HCT116 (cell line): Measurements from ENCODE around the gene PTGS1. TPM values are rescaled to one million over a fixed set of nuclear protein-coding genes. Genes with fewer than 3 reads are reported as not detected.

Experiments used
- ATAC-seq: fragments of 200-7000 bp; cut with Tn5 transposase; 2 replicates; pipeline ENCODE4 v1.9.1; 2020; ENCODE audit warnings: mild to moderate bottlenecking, moderate library complexity
- BruUV-seq: library from RNA; stranded (reverse); fragments of 400-500 nt; replicated peaks from 2 replicates; lab custom pipeline; 2021; lab: Mats Ljungman, UMichigan
- CTCF ChIA-PET: fragments of 300-600 bp; sonication (Branson Sonifier 250); formaldehyde crosslinking; loops from one replicate; lab custom pipeline; 2021; ENCODE audit warnings: antibody characterized with exemption; lab: Charles Lee
- POLR2A ChIA-PET: fragments of 300-600, 350-600 bp; sonication (Branson Sonifier 250); formaldehyde crosslinking; loops from one replicate; lab custom pipeline; 2021; ENCODE audit warnings: antibody characterized with exemption; lab: Charles Lee
- RAD21 ChIA-PET, 2 experiments: fragments of 300-600 bp; sonication (Branson Sonifier 250); formaldehyde crosslinking; loops; one replicate each; lab custom pipeline; 2023; ENCODE audit warnings: low total read pairs in 2 of 2; ENCODE audit not compliant: uncharacterized antibody in 2 of 2, unreplicated experiment in 2 of 2, low non-redundant PET in 1 of 2; lab: Charles Lee
- DNase-seq: peaks from one replicate; pipeline ENCODE4 v3.0.0-alpha.2; 2010; ENCODE audit warnings: low read depth, low spot score
- H2AFZ ChIP-seq: fragments of 200-600 bp; shearing (Covaris generic), sonication (generic); 2 replicates; pipeline ENCODE4 v1.6.1; 2017; ENCODE audit warnings: low read depth, mixed run types, mixed read lengths, antibody characterized with exemption, low read length; ENCODE audit not compliant: poor library complexity, severe bottlenecking
- H3K27ac ChIP-seq: 2 replicates; pipeline ENCODE4 v1.5.1; 2012; ENCODE audit warnings: low read depth, low read length
- H3K27me3 ChIP-seq: fragments of 200-600 bp; sonication (generic); 2 replicates; pipeline ENCODE4 v1.6.1; 2016; ENCODE audit warnings: mixed run types, low read length, mixed read lengths; ENCODE audit not compliant: insufficient read depth
- H3K36me3 ChIP-seq, 2 experiments: fragments of 200-500 bp in 1 of 2; fragments of 200-600 bp in 1 of 2; sonication (Bioruptor generic) in 1 of 2; sonication (generic) in 1 of 2; 2 replicates each; pipeline versions ENCODE4 v1.5.1 to v1.6.1; 2014 to 2016; ENCODE audit warnings: low read length in 2 of 2, inconsistent platforms in 1 of 2, mixed read lengths in 1 of 2, mixed run types in 1 of 2; ENCODE audit not compliant: insufficient read depth in 2 of 2, control insufficient read depth in 1 of 2
- H3K4me1 ChIP-seq, 2 experiments: fragments of 200-600 bp in 1 of 2; sonication (generic) in 1 of 2; 2 replicates each; pipeline versions ENCODE4 v1.5.1 to v1.6.1; 2012 to 2017; ENCODE audit warnings: low read length in 2 of 2, inconsistent platforms in 1 of 2, mild to moderate bottlenecking in 1 of 2, mixed read lengths in 1 of 2, mixed run types in 1 of 2, moderate library complexity in 1 of 2; ENCODE audit not compliant: insufficient read depth in 2 of 2, control insufficient read depth in 1 of 2
- H3K4me2 ChIP-seq: fragments of 200-600 bp; sonication (generic); 2 replicates; pipeline ENCODE4 v1.6.1; 2017; ENCODE audit warnings: mixed run types, low read length, mixed read lengths
- H3K4me3 ChIP-seq, 2 experiments: fragments of 200-600 bp in 1 of 2; sonication (generic) in 1 of 2; replicated peaks in 1 of 2; 2 replicates each; pipeline ENCODE4 v1.5.1; 2011 to 2016; ENCODE audit warnings: low read length in 2 of 2, control low read depth in 1 of 2, low read depth in 1 of 2, mild to moderate bottlenecking in 1 of 2, mixed read lengths in 1 of 2, mixed run types in 1 of 2
- H3K79me2 ChIP-seq: fragments of 200-600 bp; sonication (generic); 2 replicates; pipeline ENCODE4 v1.6.1; 2017; ENCODE audit warnings: mild to moderate bottlenecking, mixed run types, low read length, moderate library complexity, mixed read lengths; ENCODE audit not compliant: insufficient read depth
- H3K9ac ChIP-seq: fragments of 200-600 bp; sonication (generic); 2 replicates; pipeline ENCODE4 v1.6.1; 2016; ENCODE audit warnings: low read length, mixed read lengths
- H3K9me2 ChIP-seq: fragments of 200-600 bp; sonication (generic), shearing (Covaris generic); 2 replicates; pipeline ENCODE4 v1.6.1; 2017; ENCODE audit warnings: mixed run types, mild to moderate bottlenecking, moderate library complexity; ENCODE audit not compliant: insufficient read depth
- H3K9me3 ChIP-seq, 2 experiments: fragments of 200-500 bp in 1 of 2; fragments of 200-600 bp in 1 of 2; sonication (Bioruptor generic) in 1 of 2; sonication (generic) in 1 of 2; 2 replicates each; pipeline ENCODE4 v1.6.1; 2014 to 2017; ENCODE audit warnings: low read length in 2 of 2, mixed read lengths in 2 of 2, inconsistent platforms in 1 of 2, low read depth in 1 of 2, mild to moderate bottlenecking in 1 of 2, mixed run types in 1 of 2, moderate library complexity in 1 of 2; ENCODE audit not compliant: control insufficient read depth in 1 of 2, insufficient read depth in 1 of 2
- H4K20me1 ChIP-seq: fragments of 200-600 bp; sonication (generic), shearing (Covaris generic); 2 replicates; pipeline ENCODE4 v1.6.1; 2017; ENCODE audit warnings: mixed run types, mild to moderate bottlenecking, moderate library complexity; ENCODE audit not compliant: insufficient read depth
- CBX3 ChIP-seq: IDR thresholded peaks from 2 replicates; pipeline ENCODE4 v1.6.1; 2012; ENCODE audit warnings: low read depth
- CEBPB ChIP-seq: IDR thresholded peaks from 2 replicates; pipeline ENCODE4 v1.6.1; 2012; ENCODE audit warnings: low read depth
- EGR1 ChIP-seq: IDR thresholded peaks from 2 replicates; pipeline ENCODE4 v1.6.1; 2012; ENCODE audit warnings: low read depth
- EZH2phosphoT487 ChIP-seq: fragments of 200-600 bp; IDR thresholded peaks from 2 replicates; pipeline ENCODE4 v1.6.1; 2018; ENCODE audit warnings: antibody characterized with exemption, borderline replicate concordance
- FOSL1 ChIP-seq: IDR thresholded peaks from 2 replicates; pipeline ENCODE4 v1.6.1; 2012; ENCODE audit warnings: low read depth
- POLR2A ChIP-seq: IDR thresholded peaks from 2 replicates; pipeline ENCODE4 v1.7.0; 2011; ENCODE audit warnings: borderline replicate concordance; ENCODE audit not compliant: insufficient read depth, insufficient read length; ENCODE audit errors: extremely low read depth
- POLR2AphosphoS5 ChIP-seq: IDR thresholded peaks from 2 replicates; pipeline ENCODE4 v1.6.1; 2011; ENCODE audit warnings: mild to moderate bottlenecking, low read depth, low read length, moderate library complexity
- TCF7L2 ChIP-seq: IDR thresholded peaks from 2 replicates; pipeline ENCODE4 v1.7.0; 2011; ENCODE audit warnings: borderline replicate concordance, inconsistent platforms; ENCODE audit not compliant: insufficient read depth, insufficient read length; ENCODE audit errors: extremely low read depth
- YY1 ChIP-seq: IDR thresholded peaks from 2 replicates; pipeline ENCODE4 v1.6.1; 2011; ENCODE audit warnings: low read length, low read depth, moderate library complexity, mild to moderate bottlenecking; ENCODE audit not compliant: insufficient replicate concordance; ENCODE audit errors: extremely low read depth
- intact Hi-C: fragments of 100-400 bp; cut with micrococcal nuclease; formaldehyde crosslinking; loops from 2 replicates; pipeline ENCODE4 v1.10.0; 2022
- total RNA-seq: library from RNA; stranded (reverse); gene quantifications from one replicate; pipeline ENCODE4 v1.2.1, GENCODE V29; 2021; ENCODE audit not compliant: unreplicated experiment
- TF ChIP-seq, protein P1 (sequence below): IDR thresholded peaks from 2 replicates; pipeline ENCODE4 v1.6.1; 2012; ENCODE audit warnings: low read depth
- TF ChIP-seq, protein P2 (sequence below), 3 experiments: fragments of 200-600 bp in 1 of 3; sonication (generic) in 1 of 3; IDR thresholded peaks in 2 of 3; conservative IDR thresholded peaks in 1 of 3; 2 replicates each; pipeline ENCODE4 v1.5.1; 2012 to 2017; ENCODE audit warnings: low read depth in 2 of 3, low read length in 2 of 3, antibody characterized with exemption in 1 of 3, borderline replicate concordance in 1 of 3, control low read depth in 1 of 3, mild to moderate bottlenecking in 1 of 3, mixed read lengths in 1 of 3, mixed run types in 1 of 3, moderate library complexity in 1 of 3; ENCODE audit not compliant: insufficient read depth in 1 of 3

Gene PTGS1
- total RNA-seq, 1 experiment from 2014 or later: 3.5 TPM

- Histone ChIP-seq H3K9me2 (no peaks in the 10 kb centered on the region), H3K4me1 (peaks cover 7 to 47% of the 10 kb centered on the region in 2 experiments; a peak in 3 of 4 replicates), H2AFZ (no peak overlapping the region), H3K27ac (no peak overlapping the region), H3K27me3 (no peaks in the 10 kb centered on the region), H3K36me3 (no peaks in the 10 kb centered on the region), H4K20me1 (no peaks in the 10 kb centered on the region), H3K9ac (no peak overlapping the region), H3K4me2 (peak overlapping the region; percentile 71; the same call in 1 of the 2 replicates), H3K4me3 (no peak overlapping the region), H3K9me3 (no peaks in the 10 kb centered on the region), H3K79me2 (no peaks in the 10 kb centered on the region)
- intact Hi-C loops: no loop called here
- POLR2A ChIA-PET: no interaction called here
- DNase-seq: no peak
- RAD21 ChIA-PET: interaction anchor here in 1 of 2 experiments (1.3 kb wide), 1 partner anchor 21 kb away, joined by 3 read pairs; no protein-coding TSS in a partner anchor
- no peak for TF ChIP-seq CEBPB
- no peak for TF ChIP-seq FOSL1
- TF ChIP-seq TCF7L2: no peak
- TF ChIP-seq CBX3: no peak
- TF ChIP-seq EZH2phosphoT487: no peak
- no peak for TF ChIP-seq EGR1
- no peak for TF ChIP-seq POLR2AphosphoS5
- TF ChIP-seq, protein P1, sequence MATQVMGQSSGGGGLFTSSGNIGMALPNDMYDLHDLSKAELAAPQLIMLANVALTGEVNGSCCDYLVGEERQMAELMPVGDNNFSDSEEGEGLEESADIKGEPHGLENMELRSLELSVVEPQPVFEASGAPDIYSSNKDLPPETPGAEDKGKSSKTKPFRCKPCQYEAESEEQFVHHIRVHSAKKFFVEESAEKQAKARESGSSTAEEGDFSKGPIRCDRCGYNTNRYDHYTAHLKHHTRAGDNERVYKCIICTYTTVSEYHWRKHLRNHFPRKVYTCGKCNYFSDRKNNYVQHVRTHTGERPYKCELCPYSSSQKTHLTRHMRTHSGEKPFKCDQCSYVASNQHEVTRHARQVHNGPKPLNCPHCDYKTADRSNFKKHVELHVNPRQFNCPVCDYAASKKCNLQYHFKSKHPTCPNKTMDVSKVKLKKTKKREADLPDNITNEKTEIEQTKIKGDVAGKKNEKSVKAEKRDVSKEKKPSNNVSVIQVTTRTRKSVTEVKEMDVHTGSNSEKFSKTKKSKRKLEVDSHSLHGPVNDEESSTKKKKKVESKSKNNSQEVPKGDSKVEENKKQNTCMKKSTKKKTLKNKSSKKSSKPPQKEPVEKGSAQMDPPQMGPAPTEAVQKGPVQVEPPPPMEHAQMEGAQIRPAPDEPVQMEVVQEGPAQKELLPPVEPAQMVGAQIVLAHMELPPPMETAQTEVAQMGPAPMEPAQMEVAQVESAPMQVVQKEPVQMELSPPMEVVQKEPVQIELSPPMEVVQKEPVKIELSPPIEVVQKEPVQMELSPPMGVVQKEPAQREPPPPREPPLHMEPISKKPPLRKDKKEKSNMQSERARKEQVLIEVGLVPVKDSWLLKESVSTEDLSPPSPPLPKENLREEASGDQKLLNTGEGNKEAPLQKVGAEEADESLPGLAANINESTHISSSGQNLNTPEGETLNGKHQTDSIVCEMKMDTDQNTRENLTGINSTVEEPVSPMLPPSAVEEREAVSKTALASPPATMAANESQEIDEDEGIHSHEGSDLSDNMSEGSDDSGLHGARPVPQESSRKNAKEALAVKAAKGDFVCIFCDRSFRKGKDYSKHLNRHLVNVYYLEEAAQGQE: no peak
- TF ChIP-seq, protein P2, sequence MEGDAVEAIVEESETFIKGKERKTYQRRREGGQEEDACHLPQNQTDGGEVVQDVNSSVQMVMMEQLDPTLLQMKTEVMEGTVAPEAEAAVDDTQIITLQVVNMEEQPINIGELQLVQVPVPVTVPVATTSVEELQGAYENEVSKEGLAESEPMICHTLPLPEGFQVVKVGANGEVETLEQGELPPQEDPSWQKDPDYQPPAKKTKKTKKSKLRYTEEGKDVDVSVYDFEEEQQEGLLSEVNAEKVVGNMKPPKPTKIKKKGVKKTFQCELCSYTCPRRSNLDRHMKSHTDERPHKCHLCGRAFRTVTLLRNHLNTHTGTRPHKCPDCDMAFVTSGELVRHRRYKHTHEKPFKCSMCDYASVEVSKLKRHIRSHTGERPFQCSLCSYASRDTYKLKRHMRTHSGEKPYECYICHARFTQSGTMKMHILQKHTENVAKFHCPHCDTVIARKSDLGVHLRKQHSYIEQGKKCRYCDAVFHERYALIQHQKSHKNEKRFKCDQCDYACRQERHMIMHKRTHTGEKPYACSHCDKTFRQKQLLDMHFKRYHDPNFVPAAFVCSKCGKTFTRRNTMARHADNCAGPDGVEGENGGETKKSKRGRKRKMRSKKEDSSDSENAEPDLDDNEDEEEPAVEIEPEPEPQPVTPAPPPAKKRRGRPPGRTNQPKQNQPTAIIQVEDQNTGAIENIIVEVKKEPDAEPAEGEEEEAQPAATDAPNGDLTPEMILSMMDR (IDR thresholded peaks at IDR 0.05 in 2 of 3, conservative IDR thresholded peaks at IDR 0.05 in 1 of 3; ENCODE audit: borderline replicate concordance in 1 of 3, insufficient read depth in 1 of 3, low read depth in 2 of 3, low read length in 2 of 3): no peak
- no peak for TF ChIP-seq YY1
- no peak for TF ChIP-seq POLR2A
- no peak for ATAC-seq
- no TSS peak for BruUV-seq
- CTCF ChIA-PET: no interaction called here
These were observed 1.0 kb downstream of the PTGS1 start for GRCh38 chr9:122371846-122372245.
